Measurements from ENCODE around the gene DNAAF5. TPM values are rescaled to one million over a fixed set of nuclear protein-coding genes. Genes with fewer than 3 reads are reported as not detected.

The DNAAF5 gene
- total RNA-seq, 1 donor from 2014 or later = 45.6 TPM

- H3K4me3 Mint-ChIP-seq = no peak overlapping the region
- peaks cover 21% of the 10 kb centered on the region for H3K9me3 Mint-ChIP-seq
- no peaks in the 10 kb centered on the region for H3K27me3 Mint-ChIP-seq
- no peak for TF ChIP-seq CTCF (conservative IDR thresholded peaks at IDR 0.05)
- H3K27ac Mint-ChIP-seq = no peak overlapping the region
- H3K4me1 Mint-ChIP-seq (ENCODE audit: unreplicated experiment) = no peaks in the 10 kb centered on the region
- H3K36me3 Mint-ChIP-seq = peaks cover 28% of the 10 kb centered on the region
- DNase-seq (ENCODE audit: extremely low spot score, unreplicated experiment) = no peak
Measured at GRCh38 chr7:683526-684205, 42.8 kb upstream of the DNAAF5 start.

GRCh38 chr7:684416-684815 lies 42.1 kb upstream of the DNAAF5 start:
- Mint-ChIP-seq H3K27me3 (no peaks in the 10 kb centered on the region), H3K36me3 (peaks cover 26% of the 10 kb centered on the region), H3K9me3 (peaks cover 24% of the 10 kb centered on the region), H3K27ac (no peak overlapping the region), H3K4me1 (ENCODE audit: unreplicated experiment) (no peaks in the 10 kb centered on the region), H3K4me3 (no peak overlapping the region)
- TF ChIP-seq CTCF (conservative IDR thresholded peaks at IDR 0.05) = no peak
- DNase-seq (ENCODE audit: extremely low spot score, unreplicated experiment) = no peak

GRCh38 chr7:685540-685939 lies 41.0 kb upstream of the DNAAF5 start:
- Mint-ChIP-seq H3K27ac (no peak overlapping the region), H3K36me3 (peaks cover 27% of the 10 kb centered on the region), H3K4me3 (no peak overlapping the region), H3K9me3 (peaks cover 24% of the 10 kb centered on the region), H3K27me3 (no peaks in the 10 kb centered on the region), H3K4me1 (ENCODE audit: unreplicated experiment) (no peaks in the 10 kb centered on the region)
- TF ChIP-seq CTCF (conservative IDR thresholded peaks at IDR 0.05) = no peak
- no peak for DNase-seq (ENCODE audit: extremely low spot score, unreplicated experiment)

- Mint-ChIP-seq H3K27ac (no peak overlapping the region), H3K36me3 (peaks cover 31% of the 10 kb centered on the region), H3K4me1 (ENCODE audit: unreplicated experiment) (no peaks in the 10 kb centered on the region), H3K9me3 (peaks cover 17% of the 10 kb centered on the region), H3K4me3 (no peak overlapping the region), H3K27me3 (no peaks in the 10 kb centered on the region)
- TF ChIP-seq CTCF (conservative IDR thresholded peaks at IDR 0.05) = no peak
- no peak for DNase-seq (ENCODE audit: extremely low spot score, unreplicated experiment)
Measured at GRCh38 chr7:690478-691360, 35.8 kb upstream of the DNAAF5 start.

GRCh38 chr7:691361-692045 lies 35.0 kb upstream of the DNAAF5 start:
- DNase-seq (ENCODE audit: extremely low spot score, unreplicated experiment) = no peak
- no peak overlapping the region for H3K4me3 Mint-ChIP-seq
- H3K27me3 Mint-ChIP-seq = no peaks in the 10 kb centered on the region
- no peak for TF ChIP-seq CTCF (conservative IDR thresholded peaks at IDR 0.05)
- H3K4me1 Mint-ChIP-seq (ENCODE audit: unreplicated experiment) = no peaks in the 10 kb centered on the region
- peaks cover 31% of the 10 kb centered on the region for H3K36me3 Mint-ChIP-seq
- peaks cover 15% of the 10 kb centered on the region for H3K9me3 Mint-ChIP-seq
- no peak overlapping the region for H3K27ac Mint-ChIP-seq

All from type B pancreatic cell (in vitro differentiated cells).